ENCODE data around the gene CENPU.
"Not testable (repeated sequence)": the region's sequence is repeated elsewhere in the genome, so short reads cannot be mapped to it uniquely, and the experiment has no call there.

CENPU gene

GRCh38 chr4:184662236-184662635 lies 71.7 kb downstream of the CENPU start:
- peak in 1 of 2 donors; percentile 12 for DNase-seq

GRCh38 chr4:184660978-184661377 lies 72.9 kb downstream of the CENPU start:
- no peak for DNase-seq

- DNase-seq, result not testable (repeated sequence)
Measured at GRCh38 chr4:184657820-184658219, 76.1 kb downstream of the CENPU start.

GRCh38 chr4:184657144-184657543 lies 76.8 kb downstream of the CENPU start:
- DNase-seq, result no peak

- no peak for DNase-seq
Measured at GRCh38 chr4:184655889-184656869, 77.7 kb downstream of the CENPU start.

GRCh38 chr4:184653650-184654049 lies 80.2 kb downstream of the CENPU start:
- DNase-seq, result no peak

GRCh38 chr4:184652681-184653080 lies 81.2 kb downstream of the CENPU start:
- not testable (repeated sequence) for DNase-seq

GRCh38 chr4:184651899-184652298 lies 82.0 kb downstream of the CENPU start:
- no peak for DNase-seq

GRCh38 chr4:184649971-184650855 lies 83.7 kb downstream of the CENPU start:
- no peak for DNase-seq

GRCh38 chr4:184649026-184649970 lies 84.6 kb downstream of the CENPU start, which contains the start of the genes CASP3 and PRIMPOL:
CASP3 (minus strand) TSS chr4:184649447; CDS start chr4:184638453, 10,994 bp downstream.
PRIMPOL (plus strand) TSS chr4:184649738; CDS start chr4:184657141, 7,403 bp downstream.
- peak; percentile 89 to 93 for DNase-seq

GRCh38 chr4:184648313-184649025 lies 85.4 kb downstream of the CENPU start:
- peak in 1 of 2 donors; percentile 61 for DNase-seq

- DNase-seq, result no peak
Measured at GRCh38 chr4:184648054-184648312, 85.9 kb downstream of the CENPU start.

- DNase-seq, result no peak
Measured at GRCh38 chr4:184647266-184648053, 86.4 kb downstream of the CENPU start.

GRCh38 chr4:184645904-184646610 lies 87.8 kb downstream of the CENPU start:
- no peak for DNase-seq

GRCh38 chr4:184644553-184645307 lies 89.2 kb downstream of the CENPU start:
- no peak for DNase-seq
